ENCODE measurements around the gene ZBTB24. TPM values are rescaled to one million over a fixed set of nuclear protein-coding genes. Genes with fewer than 3 reads are reported as not detected.
"Not testable (repeated sequence)": the region's sequence is repeated elsewhere in the genome, so short reads cannot be mapped to it uniquely, and the experiment has no call there.

Gene ZBTB24
- total and polyA plus RNA-seq, 2 donors from 2014 or later, result 3.1 to 12.0 TPM

- Histone ChIP-seq H3K27ac (ENCODE audit: low read depth in 2 of 2, low read length in 2 of 2) (no peak overlapping the region), H3K4me3 (ENCODE audit: low read length in 3 of 3) (no peak overlapping the region), H3K9me3 (ENCODE audit: control insufficient read depth in 2 of 3, insufficient read depth in 1 of 3, low read length in 3 of 3) (no peaks in the 10 kb centered on the region), H3K27me3 (ENCODE audit: control insufficient read depth, insufficient read depth, low read length) (no peaks in the 10 kb centered on the region), H3K36me3 (ENCODE audit: control insufficient read depth in 2 of 3, insufficient read depth in 3 of 3, low read length in 3 of 3) (no peaks in the 10 kb centered on the region), H3K9ac (ENCODE audit: low read length in 3 of 3) (no peak overlapping the region), H3K4me1 (ENCODE audit: control insufficient read depth in 2 of 3, insufficient read depth in 2 of 3, low read depth in 1 of 3, low read length in 3 of 3) (no peaks in the 10 kb centered on the region)
- no peak for DNase-seq
- intact Hi-C loops (cut with DNase I), result no loop called here
- FAIRE-seq, result no peak
- no peak for TF ChIP-seq CTCF (IDR thresholded peaks at IDR 0.05; ENCODE audit: borderline replicate concordance, extremely low read depth, insufficient read depth)
Measured at GRCh38 chr6:109521080-109521479, 38.1 kb upstream of the ZBTB24 start.

DNA sequence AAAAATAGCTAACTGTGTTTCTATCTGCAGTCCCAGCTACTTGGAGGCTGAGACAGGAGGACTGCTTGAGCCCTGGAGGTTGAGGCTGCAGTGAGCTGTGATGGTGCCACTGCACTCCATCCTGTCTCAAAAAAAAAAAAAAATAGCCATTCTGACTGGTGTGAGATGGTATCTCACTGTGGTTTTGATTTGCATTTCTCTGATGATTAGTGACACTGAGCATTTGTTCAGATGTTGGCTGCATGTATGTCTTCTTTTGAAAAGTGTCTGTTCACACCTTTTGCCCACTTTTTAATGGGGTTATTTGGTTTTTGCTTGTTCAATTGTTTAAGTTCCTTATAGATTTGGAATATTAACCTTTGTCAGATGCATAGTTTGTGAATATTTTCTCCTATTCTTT is 36.6 kb upstream of the ZBTB24 start:
- FAIRE-seq; intact Hi-C loops (cut with DNase I); H3K9me3 ChIP-seq (ENCODE audit: control insufficient read depth in 2 of 3, insufficient read depth in 1 of 3, low read length in 3 of 3); H3K36me3 ChIP-seq (ENCODE audit: control insufficient read depth in 2 of 3, insufficient read depth in 3 of 3, low read length in 3 of 3); H3K4me3 ChIP-seq (ENCODE audit: low read length in 3 of 3); H3K9ac ChIP-seq (ENCODE audit: low read length in 3 of 3); H3K27me3 ChIP-seq (ENCODE audit: control insufficient read depth, insufficient read depth, low read length); DNase-seq; H3K4me1 ChIP-seq (ENCODE audit: control insufficient read depth in 2 of 3, insufficient read depth in 2 of 3, low read depth in 1 of 3, low read length in 3 of 3); H3K27ac ChIP-seq (ENCODE audit: low read depth in 2 of 2, low read length in 2 of 2): not testable (repeated sequence)

DNA sequence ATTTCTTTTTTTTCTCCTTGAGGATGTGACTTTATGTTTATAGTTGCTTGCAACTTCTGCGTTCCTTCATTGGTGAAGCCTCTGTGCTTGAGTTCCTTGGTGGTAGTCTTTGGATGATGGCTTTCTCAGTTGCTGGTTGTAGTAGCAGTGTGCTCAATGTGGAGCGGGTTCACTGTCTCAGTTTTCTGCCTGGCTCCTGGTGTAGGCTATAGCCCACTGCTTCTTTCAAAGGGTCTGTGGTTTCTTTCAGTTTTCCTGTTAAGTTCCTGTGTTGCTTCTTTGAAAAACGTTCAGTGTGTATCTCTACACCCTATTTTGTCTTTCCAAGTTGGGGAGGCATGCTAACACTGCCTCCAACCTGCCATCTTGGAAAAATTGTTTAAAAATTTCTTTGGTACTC is 33.9 kb upstream of the ZBTB24 start:
- H3K9ac ChIP-seq (ENCODE audit: low read length in 3 of 3), result no peak overlapping the region
- DNase-seq (no peak), FAIRE-seq (no peak)
- H3K27ac ChIP-seq (ENCODE audit: low read depth in 2 of 2, low read length in 2 of 2), result no peak overlapping the region
- no peaks in the 10 kb centered on the region for H3K36me3 ChIP-seq (ENCODE audit: control insufficient read depth in 2 of 3, insufficient read depth in 3 of 3, low read length in 3 of 3)
- no peaks in the 10 kb centered on the region for H3K4me1 ChIP-seq (ENCODE audit: control insufficient read depth in 2 of 3, insufficient read depth in 2 of 3, low read depth in 1 of 3, low read length in 3 of 3)
- no peak overlapping the region for H3K4me3 ChIP-seq (ENCODE audit: low read length in 3 of 3)
- no peaks in the 10 kb centered on the region for H3K9me3 ChIP-seq (ENCODE audit: control insufficient read depth in 2 of 3, insufficient read depth in 1 of 3, low read length in 3 of 3)
- no peaks in the 10 kb centered on the region for H3K27me3 ChIP-seq (ENCODE audit: control insufficient read depth, insufficient read depth, low read length)
- intact Hi-C loops (cut with DNase I), result no loop called here
- no peak for TF ChIP-seq CTCF (IDR thresholded peaks at IDR 0.05; ENCODE audit: borderline replicate concordance, extremely low read depth, insufficient read depth)

- intact Hi-C loops (cut with DNase I), result no loop called here
- Histone ChIP-seq H3K36me3 (ENCODE audit: control insufficient read depth in 2 of 3, insufficient read depth in 3 of 3, low read length in 3 of 3) (no peaks in the 10 kb centered on the region), H3K9me3 (ENCODE audit: control insufficient read depth in 2 of 3, insufficient read depth in 1 of 3, low read length in 3 of 3) (no peaks in the 10 kb centered on the region), H3K27ac (ENCODE audit: low read depth in 2 of 2, low read length in 2 of 2) (no peak overlapping the region), H3K4me1 (ENCODE audit: control insufficient read depth in 2 of 3, insufficient read depth in 2 of 3, low read depth in 1 of 3, low read length in 3 of 3) (no peaks in the 10 kb centered on the region), H3K27me3 (ENCODE audit: control insufficient read depth, insufficient read depth, low read length) (no peaks in the 10 kb centered on the region), H3K9ac (ENCODE audit: low read length in 3 of 3) (no peak overlapping the region), H3K4me3 (ENCODE audit: low read length in 3 of 3) (no peak overlapping the region)
- FAIRE-seq, result no peak
- TF ChIP-seq CTCF (IDR thresholded peaks at IDR 0.05; ENCODE audit: borderline replicate concordance, extremely low read depth, insufficient read depth), result no peak
- no peak for DNase-seq
Measured at GRCh38 chr6:109515781-109516409, 32.9 kb upstream of the ZBTB24 start.
